IPS-18a (cell line): ENCODE results near the gene ANKRD12.

Source experiments
- H3K27ac ChIP-seq: one replicate; pipeline ENCODE4 v1.5.1; 2013; ENCODE audit warnings: low read length
- H3K27me3 ChIP-seq: one replicate; pipeline ENCODE4 v1.6.1; 2013; ENCODE audit warnings: mild to moderate bottlenecking, low read length; ENCODE audit not compliant: control insufficient read depth, insufficient read depth
- H3K36me3 ChIP-seq: one replicate; pipeline ENCODE4 v1.6.1; 2013; ENCODE audit warnings: low read depth, low read length; ENCODE audit not compliant: control insufficient read depth
- H3K4me1 ChIP-seq: one replicate; pipeline ENCODE4 v1.6.1; 2013; ENCODE audit warnings: low read depth, low read length; ENCODE audit not compliant: control insufficient read depth
- H3K4me3 ChIP-seq: one replicate; pipeline ENCODE4 v1.5.1; 2013; ENCODE audit warnings: low read length
- H3K9ac ChIP-seq: one replicate; pipeline ENCODE4 v1.6.1; 2013; ENCODE audit warnings: mild to moderate bottlenecking, low read length, moderate library complexity
- H3K9me3 ChIP-seq: one replicate; pipeline ENCODE4 v1.6.1; 2013; ENCODE audit warnings: low read depth, low read length; ENCODE audit not compliant: control insufficient read depth

Gene ANKRD12

DNA sequence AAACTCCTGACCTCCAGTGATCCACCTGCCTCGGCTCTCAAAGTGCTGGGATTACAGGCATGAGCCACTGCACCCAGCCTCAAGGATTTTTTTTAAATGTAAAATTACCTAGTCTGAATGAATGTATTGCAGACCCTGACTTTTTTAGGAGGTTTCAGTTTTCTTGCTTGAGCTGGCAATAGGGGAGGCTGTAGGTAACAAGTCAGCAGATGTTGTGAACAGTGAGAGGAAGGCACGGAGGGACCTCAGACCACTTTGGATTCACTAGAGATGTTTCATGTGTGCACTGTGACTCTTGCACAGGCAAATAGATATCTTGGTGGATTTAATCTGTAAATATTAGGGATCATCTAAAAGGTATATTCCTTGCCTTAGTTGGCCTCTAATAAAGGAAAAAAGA, 27.7 kb upstream of the ANKRD12 start:
- H3K36me3 ChIP-seq = no peaks in the 10 kb centered on the region
- H3K9me3 ChIP-seq = no peaks in the 10 kb centered on the region
- H3K4me3 ChIP-seq = no peak overlapping the region
- H3K27me3 ChIP-seq = no peaks in the 10 kb centered on the region
- peaks cover 49% of the 10 kb centered on the region for H3K4me1 ChIP-seq
- H3K27ac ChIP-seq = no peak overlapping the region
- H3K9ac ChIP-seq = no peak overlapping the region

DNA sequence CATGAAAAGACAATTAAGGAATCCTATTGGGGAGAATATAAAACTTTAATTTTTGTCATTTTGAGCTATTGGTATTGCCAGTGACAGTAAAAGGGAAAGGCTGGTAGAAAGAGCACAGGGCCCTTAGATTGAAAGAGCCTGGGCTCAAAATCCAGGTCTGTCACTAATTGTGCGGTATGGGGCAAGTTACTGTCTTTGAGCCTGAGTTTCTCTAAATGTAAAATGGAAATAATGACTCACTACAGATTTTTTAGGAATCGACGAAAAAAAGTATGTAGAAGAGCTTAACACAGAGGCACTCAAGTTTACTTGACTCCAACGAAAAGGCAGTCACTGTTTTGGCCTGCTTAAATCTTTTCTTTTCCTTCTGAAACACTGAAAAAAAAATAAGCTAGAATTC, 27.1 kb upstream of the ANKRD12 start:
- H3K9ac ChIP-seq = no peak overlapping the region
- no peaks in the 10 kb centered on the region for H3K27me3 ChIP-seq
- no peak overlapping the region for H3K27ac ChIP-seq
- H3K4me1 ChIP-seq = peaks cover 43% of the 10 kb centered on the region
- H3K4me3 ChIP-seq = no peak overlapping the region
- H3K9me3 ChIP-seq = no peaks in the 10 kb centered on the region
- H3K36me3 ChIP-seq = no peaks in the 10 kb centered on the region

DNA sequence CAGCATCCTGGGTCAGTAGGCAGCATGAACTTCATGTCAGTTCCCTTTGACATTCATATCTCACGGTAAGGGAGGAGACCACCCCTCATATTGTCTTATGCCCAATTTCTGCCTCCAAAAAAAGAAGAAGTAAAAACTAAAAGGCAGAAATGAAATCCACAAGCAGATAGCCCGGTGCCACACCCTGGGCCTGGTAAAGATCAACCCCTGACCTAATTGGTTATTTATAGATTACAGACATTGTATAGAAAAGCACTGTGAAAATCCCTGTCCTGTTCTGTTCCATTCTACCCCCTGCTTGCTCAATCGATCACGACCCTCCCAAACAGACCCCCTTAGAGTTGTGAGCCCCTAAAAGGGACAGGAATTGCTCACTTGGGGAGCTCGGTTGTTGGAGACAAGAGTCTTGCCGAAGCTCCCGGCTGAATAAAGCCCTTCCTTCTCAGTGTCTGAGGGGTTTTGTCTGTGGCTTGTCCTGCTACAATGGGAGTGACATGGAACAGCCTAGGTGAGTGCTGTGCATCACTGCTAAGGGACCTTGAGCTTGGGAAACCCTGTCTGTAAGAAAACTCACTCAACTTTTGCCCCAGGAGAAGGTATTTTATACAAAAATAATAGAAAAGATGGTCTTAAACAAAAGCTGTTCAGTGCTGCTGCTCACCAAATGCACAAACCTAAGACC, 23.0 kb upstream of the ANKRD12 start:
- Histone ChIP-seq H3K9ac (no peak overlapping the region), H3K4me1 (peaks cover 17% of the 10 kb centered on the region), H3K27me3 (no peaks in the 10 kb centered on the region), H3K36me3 (peaks cover 12% of the 10 kb centered on the region), H3K4me3 (no peak overlapping the region), H3K9me3 (no peaks in the 10 kb centered on the region), H3K27ac (no peak overlapping the region)

DNA sequence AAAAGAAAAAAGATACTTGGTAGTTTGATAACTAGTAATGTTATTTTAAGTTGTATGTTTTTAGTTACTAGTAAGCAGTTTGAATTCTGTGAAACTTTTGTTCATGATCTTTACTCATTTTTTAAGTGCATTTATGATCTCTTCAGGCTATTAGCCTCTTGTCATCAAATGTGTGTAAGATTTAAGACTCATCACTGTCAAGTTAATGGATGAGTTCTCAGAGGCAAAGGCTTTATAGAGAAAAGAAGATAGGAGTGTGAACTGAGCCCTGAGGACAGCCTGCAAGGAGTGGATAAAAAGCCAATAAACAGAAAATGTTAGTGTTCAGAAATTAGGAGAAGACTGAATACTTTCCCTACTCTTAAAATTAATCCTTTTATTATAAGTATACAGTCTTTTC, 20.6 kb upstream of the ANKRD12 start:
- H3K27ac ChIP-seq = no peak overlapping the region
- no peak overlapping the region for H3K4me3 ChIP-seq
- no peak overlapping the region for H3K9ac ChIP-seq
- H3K4me1 ChIP-seq = peaks cover 5% of the 10 kb centered on the region
- H3K27me3 ChIP-seq = no peaks in the 10 kb centered on the region
- no peaks in the 10 kb centered on the region for H3K9me3 ChIP-seq
- H3K36me3 ChIP-seq = peaks cover 31% of the 10 kb centered on the region

DNA sequence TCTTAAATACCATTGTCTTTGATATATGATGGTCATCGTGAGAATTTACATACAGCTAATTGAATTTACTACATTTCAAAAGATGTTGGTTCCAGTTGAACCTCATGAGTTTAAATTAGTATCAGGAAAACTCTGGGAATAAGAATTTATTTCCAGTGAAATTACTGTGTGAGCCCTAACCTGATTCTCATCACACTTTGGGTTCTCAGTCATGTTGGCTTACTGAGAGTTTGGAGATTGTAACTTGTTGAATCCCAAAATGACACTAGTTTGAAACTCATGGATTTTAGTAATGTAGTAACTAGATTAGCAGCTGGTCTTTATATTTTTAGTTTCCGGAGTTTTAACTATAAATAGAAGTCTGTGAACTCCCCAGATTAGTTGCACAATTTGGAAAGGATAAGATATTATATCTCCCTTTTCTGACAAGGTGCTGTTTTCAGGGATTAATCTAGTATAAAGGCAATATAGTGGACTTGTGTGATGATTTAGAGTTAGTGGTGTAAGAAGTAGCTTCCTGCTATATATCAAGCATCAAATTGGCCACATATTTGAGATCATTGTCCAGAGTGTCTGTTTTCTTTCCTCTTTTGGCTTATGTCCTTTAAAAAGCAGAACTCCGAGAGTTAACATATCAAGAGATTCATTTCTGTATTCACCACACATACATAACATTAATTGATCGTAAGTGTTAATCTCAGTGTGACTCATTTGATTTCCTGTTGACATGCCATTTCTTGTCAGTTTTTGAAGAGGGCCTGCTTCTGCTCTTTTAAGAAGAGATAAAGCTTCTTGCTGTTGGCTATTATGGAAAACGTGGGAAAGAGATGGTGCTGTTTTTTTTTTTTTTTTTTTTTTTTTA, 18.4 kb upstream of the ANKRD12 start:
- Histone ChIP-seq H3K4me1 (peaks cover 5% of the 10 kb centered on the region), H3K27me3 (no peaks in the 10 kb centered on the region), H3K9ac (no peak overlapping the region), H3K9me3 (no peaks in the 10 kb centered on the region), H3K36me3 (peaks cover 47% of the 10 kb centered on the region), H3K4me3 (no peak overlapping the region), H3K27ac (no peak overlapping the region)

DNA sequence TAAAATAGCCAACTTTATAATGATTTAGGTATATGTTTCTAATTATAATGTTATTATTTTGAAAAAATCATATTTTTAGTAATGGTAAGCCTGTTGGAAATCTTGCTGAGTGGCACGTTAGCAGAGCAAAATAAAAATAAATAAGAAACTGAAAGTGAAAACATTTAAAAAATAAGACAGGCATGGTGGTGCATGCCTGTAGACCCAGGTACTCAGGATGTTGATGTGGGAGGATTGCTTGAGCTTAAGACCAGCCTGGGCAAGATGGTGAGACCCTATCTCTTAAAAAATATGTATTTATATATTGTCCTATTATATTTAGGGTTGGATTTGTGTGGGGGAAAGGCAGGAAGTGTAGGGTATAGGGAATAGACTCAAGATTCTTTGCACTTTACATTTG, 15.8 kb upstream of the ANKRD12 start:
- no peak overlapping the region for H3K27ac ChIP-seq
- H3K4me1 ChIP-seq = peaks cover 5% of the 10 kb centered on the region
- H3K9me3 ChIP-seq = no peaks in the 10 kb centered on the region
- H3K36me3 ChIP-seq = peaks cover 62% of the 10 kb centered on the region
- H3K27me3 ChIP-seq = no peaks in the 10 kb centered on the region
- no peak overlapping the region for H3K4me3 ChIP-seq
- H3K9ac ChIP-seq = no peak overlapping the region

DNA sequence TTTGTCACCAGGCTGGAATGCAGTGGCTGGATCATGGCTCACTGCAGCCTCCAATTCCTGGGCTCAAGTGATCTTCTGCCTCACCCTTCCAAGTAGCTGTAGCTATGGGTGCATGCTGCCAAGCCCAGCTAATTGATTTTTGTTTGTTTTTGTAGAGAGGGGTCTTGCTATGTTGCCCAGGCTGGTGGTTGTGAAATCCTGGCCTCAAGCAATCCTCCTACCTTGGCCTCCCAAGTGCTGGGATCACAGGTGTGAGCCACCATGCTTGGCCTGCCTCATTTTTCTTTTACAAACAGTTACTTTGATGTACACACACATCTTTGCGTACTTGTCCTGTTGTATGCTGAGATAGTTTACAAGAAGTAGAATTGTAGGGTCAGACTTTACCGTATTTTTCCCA, 13.1 kb upstream of the ANKRD12 start:
- Histone ChIP-seq H3K27ac (no peak overlapping the region), H3K4me3 (no peak overlapping the region), H3K9me3 (no peaks in the 10 kb centered on the region), H3K36me3 (peaks cover 74% of the 10 kb centered on the region), H3K27me3 (no peaks in the 10 kb centered on the region), H3K4me1 (no peaks in the 10 kb centered on the region), H3K9ac (no peak overlapping the region)

DNA sequence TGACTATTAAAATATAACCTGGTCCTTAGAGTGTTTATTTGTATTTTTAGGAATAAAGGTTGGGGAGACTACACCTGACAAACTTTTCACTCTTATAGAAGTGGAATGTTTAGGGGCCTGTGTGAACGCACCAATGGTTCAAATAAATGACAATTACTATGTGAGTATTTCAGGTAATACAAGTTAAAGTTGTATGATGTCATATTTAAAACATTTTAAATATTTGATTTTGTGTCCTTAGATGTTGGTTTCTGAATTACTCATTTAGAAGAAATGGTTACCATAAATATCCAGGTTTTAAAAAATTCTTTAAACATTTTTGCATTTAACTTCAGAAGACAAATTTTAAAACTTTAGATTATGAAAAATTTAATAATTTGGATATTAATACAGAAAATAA, 11.8 kb upstream of the ANKRD12 start:
- Histone ChIP-seq H3K27ac (no peak overlapping the region), H3K36me3 (peaks cover 73% of the 10 kb centered on the region), H3K4me1 (no peaks in the 10 kb centered on the region), H3K9ac (no peak overlapping the region), H3K9me3 (no peaks in the 10 kb centered on the region), H3K4me3 (no peak overlapping the region), H3K27me3 (no peaks in the 10 kb centered on the region)

DNA sequence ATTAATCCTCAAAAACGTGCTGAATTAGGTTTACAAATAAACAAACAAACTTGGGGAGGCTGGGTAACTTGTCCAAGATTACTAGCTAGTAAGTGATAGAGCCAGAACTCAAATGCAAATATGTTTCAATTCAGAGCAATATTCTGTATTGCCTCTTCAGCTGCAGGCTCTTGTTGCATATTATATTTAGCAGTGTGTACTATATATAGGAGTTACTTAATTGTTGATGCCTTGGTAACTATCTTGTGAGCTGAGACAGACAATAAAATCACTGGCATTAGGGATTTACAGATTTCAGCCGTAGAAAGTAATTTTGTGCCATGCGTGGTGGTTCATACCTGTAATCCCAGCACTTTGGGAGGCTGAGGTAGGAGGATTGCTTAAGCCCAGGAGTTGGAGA, 10.2 kb upstream of the ANKRD12 start:
- Histone ChIP-seq H3K4me3 (no peak overlapping the region), H3K9me3 (no peaks in the 10 kb centered on the region), H3K27ac (no peak overlapping the region), H3K36me3 (peaks cover 81% of the 10 kb centered on the region), H3K9ac (no peak overlapping the region), H3K4me1 (no peaks in the 10 kb centered on the region), H3K27me3 (no peaks in the 10 kb centered on the region)

DNA sequence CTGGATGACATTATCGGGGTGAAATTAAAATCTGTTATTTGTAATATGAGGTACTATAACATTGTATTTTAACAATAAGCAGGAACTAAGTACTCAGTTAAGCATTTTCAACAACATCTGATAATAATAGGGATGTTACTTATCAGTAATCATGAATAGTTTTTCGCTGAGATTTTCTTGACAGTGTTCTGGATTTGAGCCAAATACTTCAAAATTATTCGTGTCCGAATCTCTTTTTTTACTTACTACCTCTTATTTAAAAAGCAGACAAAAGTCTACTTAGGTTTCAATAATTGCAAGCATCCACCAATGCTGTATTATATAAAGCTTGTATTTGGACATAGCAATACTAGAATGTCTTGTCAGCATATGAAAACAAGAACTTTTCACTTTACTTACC, 6.4 kb upstream of the ANKRD12 start:
- H3K27ac ChIP-seq = no peak overlapping the region
- H3K27me3 ChIP-seq = no peaks in the 10 kb centered on the region
- H3K9ac ChIP-seq = no peak overlapping the region
- H3K4me1 ChIP-seq = no peaks in the 10 kb centered on the region
- H3K4me3 ChIP-seq = no peak overlapping the region
- no peaks in the 10 kb centered on the region for H3K9me3 ChIP-seq
- H3K36me3 ChIP-seq = peaks cover 87% of the 10 kb centered on the region

DNA sequence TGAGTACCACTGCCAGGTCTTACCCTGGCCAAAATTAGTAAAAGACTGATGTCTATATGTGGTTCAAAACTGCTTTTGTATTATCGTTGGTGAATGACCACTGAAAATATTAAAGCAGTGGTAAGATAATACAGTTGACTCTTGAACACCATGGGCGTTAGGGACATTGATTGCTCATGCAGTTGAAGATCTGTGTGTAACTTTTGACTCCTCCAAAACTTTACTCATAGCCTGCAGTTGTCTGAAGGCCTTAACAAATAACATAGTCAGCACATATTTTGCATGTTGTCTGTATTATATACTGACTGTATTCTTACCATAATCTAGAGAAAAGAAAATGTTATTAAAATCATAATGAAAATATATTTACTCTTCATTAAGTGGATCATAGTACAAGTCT, 5.8 kb upstream of the ANKRD12 start:
- H3K27ac ChIP-seq = no peak overlapping the region
- peaks cover 81% of the 10 kb centered on the region for H3K36me3 ChIP-seq
- H3K27me3 ChIP-seq = no peaks in the 10 kb centered on the region
- H3K9me3 ChIP-seq = no peaks in the 10 kb centered on the region
- peaks cover 4% of the 10 kb centered on the region for H3K4me1 ChIP-seq
- no peak overlapping the region for H3K4me3 ChIP-seq
- H3K9ac ChIP-seq = no peak overlapping the region

DNA sequence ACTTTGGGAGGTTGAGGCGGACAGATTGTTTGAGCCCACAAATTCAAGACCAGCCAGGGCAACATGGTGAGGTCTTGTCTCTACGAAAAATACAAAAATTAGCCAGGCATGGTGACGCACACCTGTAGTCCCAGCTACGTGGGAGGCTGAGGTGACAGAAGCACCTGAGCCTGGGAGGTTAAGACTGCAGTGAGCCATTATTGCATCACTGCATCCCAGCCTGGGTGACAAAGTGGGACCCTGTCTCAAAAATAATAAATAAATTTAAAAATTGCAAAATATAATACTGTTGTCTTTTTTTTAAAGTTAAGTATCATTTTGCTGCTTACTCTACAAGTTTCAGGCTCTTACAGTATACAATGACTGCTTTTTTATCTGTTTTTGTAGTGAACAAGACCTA, 4.0 kb upstream of the ANKRD12 start:
- H3K4me3 ChIP-seq = no peak overlapping the region
- no peak overlapping the region for H3K9ac ChIP-seq
- H3K36me3 ChIP-seq = peaks cover 67% of the 10 kb centered on the region
- no peaks in the 10 kb centered on the region for H3K9me3 ChIP-seq
- peaks cover 4% of the 10 kb centered on the region for H3K4me1 ChIP-seq
- no peak overlapping the region for H3K27ac ChIP-seq
- no peaks in the 10 kb centered on the region for H3K27me3 ChIP-seq
